PC-9 (cell line): ENCODE data around the gene TSPAN18. TPM values are rescaled to one million over a fixed set of nuclear protein-coding genes. Genes with fewer than 3 reads are reported as not detected.

Experiments used
- BruUV-seq: library from RNA; stranded (reverse); fragments of 400-500 nt; replicated peaks from 2 replicates; lab custom pipeline; 2021; lab: Mats Ljungman, UMichigan
- CTCF ChIA-PET: fragments of 300-600 bp; sonication (Branson Sonifier 250); formaldehyde crosslinking; loops from one replicate; lab custom pipeline; 2022; ENCODE audit warnings: antibody characterized with exemption; lab: Charles Lee
- POLR2A ChIA-PET: fragments of 300-600 bp; sonication (Branson Sonifier 250); formaldehyde crosslinking; loops from one replicate; lab custom pipeline; 2022; ENCODE audit warnings: antibody characterized with exemption; ENCODE audit not compliant: unreplicated experiment; lab: Charles Lee
- DNase-seq, 2 experiments: peaks; one replicate each; pipeline versions ENCODE4 v3.0.0 to v3.0.0-alpha.2; 2015 to 2022; ENCODE audit warnings: mixed read lengths in 1 of 2
- H2AFZ ChIP-seq: fragments of 200-600 bp; sonication (generic); 2 replicates; pipeline ENCODE4 v1.8.1; 2017; ENCODE audit warnings: antibody characterized with exemption
- H3F3A ChIP-seq: fragments of 200-600 bp; sonication (generic); 2 replicates; pipeline ENCODE4 v1.8.1; 2017; ENCODE audit warnings: antibody characterized with exemption, mild to moderate bottlenecking, low read depth; ENCODE audit not compliant: insufficient read depth
- H3K27ac ChIP-seq: fragments of 200-600 bp; sonication (generic); 2 replicates; pipeline ENCODE4 v1.6.1; 2016; ENCODE audit warnings: mixed run types
- H3K27me3 ChIP-seq: fragments of 200-600 bp; sonication (generic); 2 replicates; pipeline ENCODE4 v1.6.1; 2016; ENCODE audit warnings: low read depth, mixed run types; ENCODE audit not compliant: insufficient read depth
- H3K36me3 ChIP-seq: fragments of 200-600 bp; sonication (generic); 2 replicates; pipeline ENCODE4 v1.6.1; 2016; ENCODE audit warnings: low read depth, mixed run types
- H3K4me1 ChIP-seq: fragments of 200-600 bp; sonication (generic); replicated peaks from 2 replicates; pipeline ENCODE4 v1.6.1; 2016; ENCODE audit warnings: mixed run types; ENCODE audit not compliant: insufficient read depth
- H3K4me2 ChIP-seq: fragments of 200-600 bp; sonication (generic); 2 replicates; pipeline ENCODE4 v1.6.1; 2017; ENCODE audit warnings: mixed run types
- H3K4me3 ChIP-seq: fragments of 200-600 bp; sonication (generic); 2 replicates; pipeline ENCODE4 v1.6.1; 2016; ENCODE audit warnings: mixed run types
- H3K79me2 ChIP-seq: fragments of 200-600 bp; sonication (generic); 2 replicates; pipeline ENCODE4 v1.6.1; 2017; ENCODE audit warnings: low read depth, mixed run types
- H3K9me2 ChIP-seq: fragments of 200-600 bp; sonication (generic); 2 replicates; pipeline ENCODE4 v1.8.1; 2017; ENCODE audit warnings: mild to moderate bottlenecking; ENCODE audit not compliant: insufficient read depth
- H3K9me3 ChIP-seq: fragments of 200-600 bp; sonication (generic); 2 replicates; pipeline ENCODE4 v1.8.1; 2016; ENCODE audit warnings: low read depth; ENCODE audit not compliant: insufficient read depth
- H4K20me1 ChIP-seq: fragments of 200-600 bp; sonication (generic); 2 replicates; pipeline ENCODE4 v1.8.1; 2017; ENCODE audit not compliant: insufficient read depth
- EZH2 ChIP-seq: fragments of 200-600 bp; sonication (generic); IDR thresholded peaks from 2 replicates; pipeline ENCODE4 v1.8.0; 2017; ENCODE audit warnings: antibody characterized with exemption, low read depth
- intact Hi-C: fragments of 100-400 bp; cut with micrococcal nuclease; formaldehyde crosslinking; loops from one replicate; pipeline ENCODE4 v1.10.0; 2022; ENCODE audit not compliant: unreplicated experiment
- total RNA-seq: library from RNA; stranded (reverse); gene quantifications from 2 replicates; pipeline ENCODE4 v1.2.3, GENCODE V29; 2021
- TF ChIP-seq, protein P1 (sequence below): fragments of 200-600 bp; sonication (generic); conservative IDR thresholded peaks from 2 replicates; pipeline ENCODE4 v1.6.1; 2017; ENCODE audit warnings: mixed run types, antibody characterized with exemption, mild to moderate bottlenecking, moderate library complexity

The TSPAN18 gene
- total RNA-seq, 1 experiment from 2014 or later = not detected

GRCh38 chr11:44718057-44718456 is 8.7 kb upstream of the TSPAN18 start:
- intact Hi-C loops = no loop called here
- H3K27ac ChIP-seq = no peak overlapping the region
- ChIA-PET CTCF (no interaction called here), POLR2A (no interaction called here)
- no peaks in the 10 kb centered on the region for H3F3A ChIP-seq
- no peak overlapping the region for H3K4me3 ChIP-seq
- TF ChIP-seq EZH2 = no peak
- TF ChIP-seq, protein P1, sequence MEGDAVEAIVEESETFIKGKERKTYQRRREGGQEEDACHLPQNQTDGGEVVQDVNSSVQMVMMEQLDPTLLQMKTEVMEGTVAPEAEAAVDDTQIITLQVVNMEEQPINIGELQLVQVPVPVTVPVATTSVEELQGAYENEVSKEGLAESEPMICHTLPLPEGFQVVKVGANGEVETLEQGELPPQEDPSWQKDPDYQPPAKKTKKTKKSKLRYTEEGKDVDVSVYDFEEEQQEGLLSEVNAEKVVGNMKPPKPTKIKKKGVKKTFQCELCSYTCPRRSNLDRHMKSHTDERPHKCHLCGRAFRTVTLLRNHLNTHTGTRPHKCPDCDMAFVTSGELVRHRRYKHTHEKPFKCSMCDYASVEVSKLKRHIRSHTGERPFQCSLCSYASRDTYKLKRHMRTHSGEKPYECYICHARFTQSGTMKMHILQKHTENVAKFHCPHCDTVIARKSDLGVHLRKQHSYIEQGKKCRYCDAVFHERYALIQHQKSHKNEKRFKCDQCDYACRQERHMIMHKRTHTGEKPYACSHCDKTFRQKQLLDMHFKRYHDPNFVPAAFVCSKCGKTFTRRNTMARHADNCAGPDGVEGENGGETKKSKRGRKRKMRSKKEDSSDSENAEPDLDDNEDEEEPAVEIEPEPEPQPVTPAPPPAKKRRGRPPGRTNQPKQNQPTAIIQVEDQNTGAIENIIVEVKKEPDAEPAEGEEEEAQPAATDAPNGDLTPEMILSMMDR = no peak
- H3K9me3 ChIP-seq = no peaks in the 10 kb centered on the region
- BruUV-seq = no TSS peak
- H3K9me2 ChIP-seq = no peaks in the 10 kb centered on the region
- no peak for DNase-seq
- no peaks in the 10 kb centered on the region for H3K79me2 ChIP-seq
- no peaks in the 10 kb centered on the region for H3K36me3 ChIP-seq
- H3K27me3 ChIP-seq = 0 out of 2 replicates have a peak, but pooled peaks cover 14% of the 10 kb centered on the region
- H3K4me2 ChIP-seq = no peak overlapping the region
- no peaks in the 10 kb centered on the region for H4K20me1 ChIP-seq
- H3K4me1 ChIP-seq = no peaks in the 10 kb centered on the region
- no peak overlapping the region for H2AFZ ChIP-seq

- Histone ChIP-seq H3K36me3 (no peaks in the 10 kb centered on the region), H3K4me3 (no peak overlapping the region), H3K27ac (no peak overlapping the region), H2AFZ (no peak overlapping the region), H3F3A (no peaks in the 10 kb centered on the region), H3K9me3 (no peaks in the 10 kb centered on the region), H3K4me2 (no peak overlapping the region), H3K9me2 (no peaks in the 10 kb centered on the region), H3K27me3 (0 out of 2 replicates have a peak, but pooled peaks cover 14% of the 10 kb centered on the region), H3K4me1 (no peaks in the 10 kb centered on the region), H3K79me2 (no peaks in the 10 kb centered on the region), H4K20me1 (no peaks in the 10 kb centered on the region)
- CTCF ChIA-PET = no interaction called here
- BruUV-seq = no TSS peak
- POLR2A ChIA-PET = no interaction called here
- TF ChIP-seq EZH2 = no peak
- TF ChIP-seq, protein P1 = no peak
- no peak for DNase-seq
- intact Hi-C loops = no loop called here
These were observed 8.0 kb upstream of the TSPAN18 start for GRCh38 chr11:44718612-44719390.

DNA sequence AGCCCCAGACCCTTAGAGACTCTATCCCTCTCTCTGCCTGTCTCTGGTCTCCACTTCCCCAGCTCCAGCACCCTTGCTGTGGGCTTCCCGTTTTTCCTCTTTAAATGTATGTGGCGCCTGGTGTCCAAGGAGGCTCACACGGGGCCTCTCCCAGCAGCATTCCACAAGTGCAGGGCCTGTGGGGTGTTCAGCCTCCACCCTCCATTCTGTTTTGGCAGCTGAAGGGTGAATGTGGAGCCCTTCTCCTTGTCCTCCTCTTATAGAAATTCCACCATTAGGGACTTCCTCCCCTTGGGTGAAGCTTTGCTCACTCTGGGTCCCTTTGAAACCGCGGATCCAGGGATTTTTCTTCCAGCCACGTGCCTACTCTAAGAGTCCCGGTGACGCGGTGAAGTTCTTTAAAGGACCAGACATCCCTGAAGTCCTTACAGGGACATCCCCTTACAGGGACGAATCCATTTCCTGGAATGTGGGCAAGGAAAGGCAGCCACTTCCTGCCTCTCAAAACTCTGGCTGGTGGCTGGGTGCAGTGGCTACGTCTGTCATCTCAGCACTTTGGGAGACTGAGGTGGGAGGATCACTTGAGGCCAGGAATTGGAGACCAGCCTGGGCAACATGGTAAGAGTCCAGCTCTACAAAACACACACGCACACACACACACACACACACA is 1.6 kb upstream of the TSPAN18 start:
- Histone ChIP-seq H3K36me3 (no peaks in the 10 kb centered on the region), H3K4me1 (no peaks in the 10 kb centered on the region), H2AFZ (no peak overlapping the region), H3K79me2 (no peaks in the 10 kb centered on the region), H4K20me1 (no peaks in the 10 kb centered on the region), H3K4me2 (no peak overlapping the region), H3K27ac (no peak overlapping the region), H3K27me3 (peaks cover 9% of the 10 kb centered on the region; the same call in 1 of the 2 replicates), H3F3A (no peaks in the 10 kb centered on the region), H3K9me3 (no peaks in the 10 kb centered on the region), H3K9me2 (no peaks in the 10 kb centered on the region), H3K4me3 (no peak overlapping the region)
- no TSS peak for BruUV-seq
- no peak for DNase-seq
- TF ChIP-seq, protein P1 = no peak
- TF ChIP-seq EZH2 = no peak
- ChIA-PET POLR2A (no interaction called here), CTCF (no interaction called here)
- intact Hi-C loops = loop anchor here (5.0 to 10.0 kb wide), 3 partner anchors 103 to 187 kb away; no protein-coding TSS in a partner anchor
